ENCODE results near the gene ANKRD18A.
"Not testable (repeated sequence)": the region's sequence is repeated elsewhere in the genome, so short reads cannot be mapped to it uniquely, and the experiment has no call there.

Gene ANKRD18A

DNA sequence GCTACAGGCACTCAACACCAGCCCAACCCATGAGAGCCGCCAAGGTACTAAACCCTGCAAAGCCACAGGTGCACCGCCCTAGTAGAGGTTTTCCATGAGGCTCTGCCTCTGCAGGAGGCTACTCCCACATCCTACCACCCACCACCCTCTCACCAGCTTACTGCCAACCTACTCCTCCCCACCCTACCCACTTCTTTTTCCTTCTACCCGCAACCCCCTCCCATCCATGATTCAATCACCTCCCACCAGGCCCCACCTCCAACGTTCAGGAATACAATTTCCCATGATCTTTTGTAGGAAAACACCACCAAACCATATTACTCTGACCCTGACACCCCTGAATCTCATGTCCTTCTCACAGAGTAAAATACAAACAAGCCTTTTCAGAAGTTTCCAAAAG lies 67.4 kb downstream of the ANKRD18A start:
- H3K27ac ChIP-seq (ENCODE audit: extremely low read depth, low read depth, low read length); H3K4me1 ChIP-seq (ENCODE audit: control insufficient read depth, insufficient read depth, low read length); CTCF ChIA-PET; H3K36me3 ChIP-seq (ENCODE audit: control insufficient read depth in 2 of 2, insufficient read depth in 1 of 2, low read length in 2 of 2); H3K4me3 ChIP-seq (ENCODE audit: low read depth, low read length); POLR2A ChIA-PET; H3K9me3 ChIP-seq (ENCODE audit: control insufficient read depth, insufficient read depth, low read depth, low read length): not testable (repeated sequence)
- TF ChIP-seq ZFHX2 (tag by site-specific recombination; conservative IDR thresholded peaks at IDR 0.05), result peak; percentile 81
- TF ChIP-seq EGR2 (tag by site-specific recombination; IDR thresholded peaks at IDR 0.05; ENCODE audit: low read depth), result peak; percentile 86

DNA sequence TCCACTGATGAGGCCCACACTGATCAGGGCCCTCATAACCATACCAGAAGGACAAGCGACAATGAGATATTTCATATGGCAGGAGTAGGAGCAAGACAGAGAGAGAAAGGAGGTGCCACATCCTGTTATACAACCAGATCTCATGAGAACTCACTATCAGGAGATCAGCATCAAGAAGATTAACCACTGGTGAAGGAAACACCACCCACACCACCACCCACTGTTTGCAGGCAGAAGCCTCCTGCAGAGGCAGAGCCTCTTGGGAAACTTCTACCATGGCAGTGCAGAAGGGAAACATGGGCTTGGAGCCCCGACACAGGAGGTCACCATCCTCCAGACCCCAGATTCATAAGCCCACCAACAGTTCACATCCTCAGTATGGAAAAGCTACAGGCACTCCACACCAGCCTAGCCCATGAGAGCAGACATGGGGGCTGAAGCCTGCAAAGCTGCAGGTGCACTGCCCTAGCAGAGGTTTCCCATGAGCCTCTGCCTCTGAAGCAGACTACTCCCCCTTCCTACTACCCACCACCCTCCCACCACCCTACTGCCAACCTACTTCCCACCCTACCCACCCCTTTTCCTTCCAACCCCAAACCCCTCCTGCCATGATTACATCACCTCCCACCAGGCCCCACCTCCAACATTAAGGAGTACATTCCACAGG lies 73.8 kb downstream of the ANKRD18A start:
- peak; percentile 59 for TF ChIP-seq EGR2 (tag by site-specific recombination; IDR thresholded peaks at IDR 0.05; ENCODE audit: low read depth)
- CTCF ChIA-PET, result not testable (repeated sequence)

DNA sequence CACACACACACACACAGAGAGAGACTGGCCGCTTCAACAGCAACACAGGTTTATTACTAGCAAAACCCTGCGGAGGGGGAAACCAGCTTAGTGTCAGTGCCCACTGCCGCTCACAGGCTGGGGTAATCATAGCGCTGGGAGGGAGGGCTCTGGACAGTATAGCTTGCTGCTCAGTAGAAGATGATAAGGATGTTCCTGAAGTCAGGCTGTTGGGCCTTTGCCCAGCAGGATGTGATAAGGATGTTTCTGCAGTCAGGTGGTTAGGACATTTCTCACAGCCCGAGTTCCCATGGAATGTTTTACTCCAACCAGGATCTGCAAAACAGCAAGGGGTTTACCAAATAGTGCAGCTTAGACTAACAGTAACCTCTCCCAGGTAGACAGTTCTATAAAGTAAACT lies 79.9 kb downstream of the ANKRD18A start:
- H3K4me3 ChIP-seq (ENCODE audit: low read depth, low read length); H3K27ac ChIP-seq (ENCODE audit: extremely low read depth, low read depth, low read length); CTCF ChIA-PET; H3K9me3 ChIP-seq (ENCODE audit: control insufficient read depth, insufficient read depth, low read depth, low read length); H3K4me1 ChIP-seq (ENCODE audit: control insufficient read depth, insufficient read depth, low read length); H3K36me3 ChIP-seq (ENCODE audit: control insufficient read depth in 2 of 2, insufficient read depth in 1 of 2, low read length in 2 of 2); POLR2A ChIA-PET: not testable (repeated sequence)

More for the DNA sequence above, 73.8 kb downstream of the ANKRD18A start:
- H3K4me1 ChIP-seq (ENCODE audit: control insufficient read depth, insufficient read depth, low read length); H3K4me3 ChIP-seq (ENCODE audit: low read depth, low read length); H3K9me3 ChIP-seq (ENCODE audit: control insufficient read depth, insufficient read depth, low read depth, low read length); H3K36me3 ChIP-seq (ENCODE audit: control insufficient read depth in 2 of 2, insufficient read depth in 1 of 2, low read length in 2 of 2); H3K27ac ChIP-seq (ENCODE audit: extremely low read depth, low read depth, low read length); POLR2A ChIA-PET: not testable (repeated sequence)

DNA sequence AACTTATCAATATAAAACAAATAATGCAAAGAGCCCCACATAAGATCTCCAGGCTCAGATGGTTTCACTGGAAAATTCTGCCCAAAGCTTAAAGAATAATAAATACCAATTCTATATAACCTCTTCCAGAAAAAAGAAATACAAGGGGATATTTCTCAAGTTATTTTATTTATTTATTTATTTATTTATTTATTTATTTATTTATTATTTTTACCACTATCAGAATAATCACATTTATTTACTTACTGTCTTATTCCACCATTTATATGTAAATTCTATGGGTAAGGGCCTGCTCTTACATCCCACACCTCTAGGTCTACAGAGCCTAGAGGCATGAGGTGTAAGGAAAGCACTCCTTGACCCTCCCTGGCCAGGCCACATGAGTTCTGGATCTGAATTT lies 91.1 kb downstream of the ANKRD18A start:
- ChIA-PET POLR2A (no interaction called here), CTCF (interaction anchor here (0.6 kb wide), 1 partner anchor 695 kb away, joined by 3 read pairs; no protein-coding TSS in a partner anchor)
- no peaks in the 10 kb centered on the region for H3K4me1 ChIP-seq (ENCODE audit: control insufficient read depth, insufficient read depth, low read length)
- no peaks in the 10 kb centered on the region for H3K9me3 ChIP-seq (ENCODE audit: control insufficient read depth, insufficient read depth, low read depth, low read length)
- H3K27ac ChIP-seq (ENCODE audit: extremely low read depth, low read depth, low read length), result no peak overlapping the region
- H3K4me3 ChIP-seq (ENCODE audit: low read depth, low read length), result no peak overlapping the region
- no peaks in the 10 kb centered on the region for H3K36me3 ChIP-seq (ENCODE audit: control insufficient read depth in 2 of 2, insufficient read depth in 1 of 2, low read length in 2 of 2)
- TF ChIP-seq ZNF335 (tag by site-specific recombination; conservative IDR thresholded peaks at IDR 0.05), result no peak
- TF ChIP-seq ZNF404 (tag by site-specific recombination; IDR thresholded peaks at IDR 0.05), result no peak
- TF ChIP-seq, protein P1, sequence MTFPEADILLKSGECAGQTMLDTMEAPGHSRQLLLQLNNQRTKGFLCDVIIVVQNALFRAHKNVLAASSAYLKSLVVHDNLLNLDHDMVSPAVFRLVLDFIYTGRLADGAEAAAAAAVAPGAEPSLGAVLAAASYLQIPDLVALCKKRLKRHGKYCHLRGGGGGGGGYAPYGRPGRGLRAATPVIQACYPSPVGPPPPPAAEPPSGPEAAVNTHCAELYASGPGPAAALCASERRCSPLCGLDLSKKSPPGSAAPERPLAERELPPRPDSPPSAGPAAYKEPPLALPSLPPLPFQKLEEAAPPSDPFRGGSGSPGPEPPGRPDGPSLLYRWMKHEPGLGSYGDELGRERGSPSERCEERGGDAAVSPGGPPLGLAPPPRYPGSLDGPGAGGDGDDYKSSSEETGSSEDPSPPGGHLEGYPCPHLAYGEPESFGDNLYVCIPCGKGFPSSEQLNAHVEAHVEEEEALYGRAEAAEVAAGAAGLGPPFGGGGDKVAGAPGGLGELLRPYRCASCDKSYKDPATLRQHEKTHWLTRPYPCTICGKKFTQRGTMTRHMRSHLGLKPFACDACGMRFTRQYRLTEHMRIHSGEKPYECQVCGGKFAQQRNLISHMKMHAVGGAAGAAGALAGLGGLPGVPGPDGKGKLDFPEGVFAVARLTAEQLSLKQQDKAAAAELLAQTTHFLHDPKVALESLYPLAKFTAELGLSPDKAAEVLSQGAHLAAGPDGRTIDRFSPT (tag by site-specific recombination; IDR thresholded peaks at IDR 0.05), result no peak
- no peak for TF ChIP-seq ZBTB1 (tag by site-specific recombination; IDR thresholded peaks at IDR 0.05)
- TF ChIP-seq ZNF549 (tag by site-specific recombination; IDR thresholded peaks at IDR 0.05), result no peak
- TF ChIP-seq SP2 (tag by site-specific recombination; IDR thresholded peaks at IDR 0.05), result no peak
- TF ChIP-seq, protein P2, sequence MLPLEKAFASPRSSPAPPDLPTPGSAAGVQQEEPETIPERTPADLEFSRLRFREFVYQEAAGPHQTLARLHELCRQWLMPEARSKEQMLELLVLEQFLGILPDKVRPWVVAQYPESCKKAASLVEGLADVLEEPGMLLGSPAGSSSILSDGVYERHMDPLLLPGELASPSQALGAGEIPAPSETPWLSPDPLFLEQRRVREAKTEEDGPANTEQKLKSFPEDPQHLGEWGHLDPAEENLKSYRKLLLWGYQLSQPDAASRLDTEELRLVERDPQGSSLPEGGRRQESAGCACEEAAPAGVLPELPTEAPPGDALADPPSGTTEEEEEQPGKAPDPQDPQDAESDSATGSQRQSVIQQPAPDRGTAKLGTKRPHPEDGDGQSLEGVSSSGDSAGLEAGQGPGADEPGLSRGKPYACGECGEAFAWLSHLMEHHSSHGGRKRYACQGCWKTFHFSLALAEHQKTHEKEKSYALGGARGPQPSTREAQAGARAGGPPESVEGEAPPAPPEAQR (tag by site-specific recombination; IDR thresholded peaks at IDR 0.05), result no peak
- TF ChIP-seq ZSCAN30 (tag by site-specific recombination; IDR thresholded peaks at IDR 0.05), result no peak
- TF ChIP-seq ZNF138 (tag by site-specific recombination; IDR thresholded peaks at IDR 0.05; ENCODE audit: borderline replicate concordance), result no peak
- TF ChIP-seq ZIC2 (tag by site-specific recombination; IDR thresholded peaks at IDR 0.05), result no peak
- no peak for TF ChIP-seq ZNF16 (tag by site-specific recombination; IDR thresholded peaks at IDR 0.05; ENCODE audit: low read depth)
- TF ChIP-seq ZNF146 (tag by site-specific recombination; IDR thresholded peaks at IDR 0.05), result no peak
- peak; percentile 84; the same call in 1 of the 2 replicates for TF ChIP-seq ZNF394 (tag by site-specific recombination; IDR thresholded peaks at IDR 0.05; ENCODE audit: borderline replicate concordance)
- TF ChIP-seq, protein P3, sequence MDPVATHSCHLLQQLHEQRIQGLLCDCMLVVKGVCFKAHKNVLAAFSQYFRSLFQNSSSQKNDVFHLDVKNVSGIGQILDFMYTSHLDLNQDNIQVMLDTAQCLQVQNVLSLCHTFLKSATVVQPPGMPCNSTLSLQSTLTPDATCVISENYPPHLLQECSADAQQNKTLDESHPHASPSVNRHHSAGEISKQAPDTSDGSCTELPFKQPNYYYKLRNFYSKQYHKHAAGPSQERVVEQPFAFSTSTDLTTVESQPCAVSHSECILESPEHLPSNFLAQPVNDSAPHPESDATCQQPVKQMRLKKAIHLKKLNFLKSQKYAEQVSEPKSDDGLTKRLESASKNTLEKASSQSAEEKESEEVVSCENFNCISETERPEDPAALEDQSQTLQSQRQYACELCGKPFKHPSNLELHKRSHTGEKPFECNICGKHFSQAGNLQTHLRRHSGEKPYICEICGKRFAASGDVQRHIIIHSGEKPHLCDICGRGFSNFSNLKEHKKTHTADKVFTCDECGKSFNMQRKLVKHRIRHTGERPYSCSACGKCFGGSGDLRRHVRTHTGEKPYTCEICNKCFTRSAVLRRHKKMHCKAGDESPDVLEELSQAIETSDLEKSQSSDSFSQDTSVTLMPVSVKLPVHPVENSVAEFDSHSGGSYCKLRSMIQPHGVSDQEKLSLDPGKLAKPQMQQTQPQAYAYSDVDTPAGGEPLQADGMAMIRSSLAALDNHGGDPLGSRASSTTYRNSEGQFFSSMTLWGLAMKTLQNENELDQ (tag by site-specific recombination; IDR thresholded peaks at IDR 0.05; ENCODE audit: low read depth), result no peak
- TF ChIP-seq ZNF416 (tag by site-specific recombination; IDR thresholded peaks at IDR 0.05), result no peak
- no peak for TF ChIP-seq ZNF585B (tag by site-specific recombination; IDR thresholded peaks at IDR 0.05)
- TF ChIP-seq ZNF140 (tag by site-specific recombination; IDR thresholded peaks at IDR 0.05), result peak; percentile 27; the same call in 1 of the 2 replicates
- no peak for TF ChIP-seq ZNF510 (tag by site-specific recombination; IDR thresholded peaks at IDR 0.05; ENCODE audit: insufficient replicate concordance)
- no peak for TF ChIP-seq ZNF114 (tag by site-specific recombination; IDR thresholded peaks at IDR 0.05)
- TF ChIP-seq RBAK (tag by site-specific recombination; IDR thresholded peaks at IDR 0.05), result no peak
- TF ChIP-seq KLF1 (tag by site-specific recombination; IDR thresholded peaks at IDR 0.05), result no peak

Data from HEK293 (cell line).